ENCODE measurements around the gene EIF3F. TPM values are rescaled to one million over a fixed set of nuclear protein-coding genes. Genes with fewer than 3 reads are reported as not detected.

EIF3F gene
- total and polyA plus RNA-seq, 9 of the 15 experiments (the other 6 are each of a cell fraction or from before 2014, with no cell fraction given), result 50.1 to 259 (median 135) TPM

DNA sequence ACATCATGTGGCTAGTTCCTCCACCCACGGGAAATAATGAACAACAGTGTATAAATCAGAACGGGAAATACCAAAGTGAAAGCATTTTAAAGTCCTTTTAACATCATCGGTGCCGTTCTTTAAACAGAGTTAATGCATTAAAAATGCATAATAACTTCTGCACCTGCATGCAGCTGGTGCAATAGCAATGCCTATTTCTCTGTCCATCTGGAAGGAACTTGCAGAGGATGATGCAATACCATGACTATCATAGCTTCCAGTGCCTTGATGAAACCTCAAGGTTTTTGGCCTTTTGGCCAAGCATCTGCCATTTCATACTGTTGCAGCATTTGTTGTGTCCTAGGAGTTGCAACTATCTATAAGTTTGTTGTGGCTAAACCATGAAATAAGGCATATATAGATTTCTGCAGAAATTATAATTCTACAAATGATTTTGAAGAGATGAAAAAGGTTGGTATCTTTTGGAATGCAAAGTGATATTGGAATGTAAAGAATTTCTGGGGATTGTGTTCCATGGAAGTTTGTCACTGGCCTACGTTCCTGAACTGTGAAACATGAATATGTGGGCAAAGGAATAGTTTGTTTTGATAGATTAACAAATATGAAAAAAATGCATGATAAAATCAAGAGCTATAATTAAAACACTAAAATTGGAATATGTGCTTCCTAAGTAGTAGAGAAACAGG, 9.8 kb upstream of the EIF3F start (continued):
- TF ChIP-seq, protein P1, sequence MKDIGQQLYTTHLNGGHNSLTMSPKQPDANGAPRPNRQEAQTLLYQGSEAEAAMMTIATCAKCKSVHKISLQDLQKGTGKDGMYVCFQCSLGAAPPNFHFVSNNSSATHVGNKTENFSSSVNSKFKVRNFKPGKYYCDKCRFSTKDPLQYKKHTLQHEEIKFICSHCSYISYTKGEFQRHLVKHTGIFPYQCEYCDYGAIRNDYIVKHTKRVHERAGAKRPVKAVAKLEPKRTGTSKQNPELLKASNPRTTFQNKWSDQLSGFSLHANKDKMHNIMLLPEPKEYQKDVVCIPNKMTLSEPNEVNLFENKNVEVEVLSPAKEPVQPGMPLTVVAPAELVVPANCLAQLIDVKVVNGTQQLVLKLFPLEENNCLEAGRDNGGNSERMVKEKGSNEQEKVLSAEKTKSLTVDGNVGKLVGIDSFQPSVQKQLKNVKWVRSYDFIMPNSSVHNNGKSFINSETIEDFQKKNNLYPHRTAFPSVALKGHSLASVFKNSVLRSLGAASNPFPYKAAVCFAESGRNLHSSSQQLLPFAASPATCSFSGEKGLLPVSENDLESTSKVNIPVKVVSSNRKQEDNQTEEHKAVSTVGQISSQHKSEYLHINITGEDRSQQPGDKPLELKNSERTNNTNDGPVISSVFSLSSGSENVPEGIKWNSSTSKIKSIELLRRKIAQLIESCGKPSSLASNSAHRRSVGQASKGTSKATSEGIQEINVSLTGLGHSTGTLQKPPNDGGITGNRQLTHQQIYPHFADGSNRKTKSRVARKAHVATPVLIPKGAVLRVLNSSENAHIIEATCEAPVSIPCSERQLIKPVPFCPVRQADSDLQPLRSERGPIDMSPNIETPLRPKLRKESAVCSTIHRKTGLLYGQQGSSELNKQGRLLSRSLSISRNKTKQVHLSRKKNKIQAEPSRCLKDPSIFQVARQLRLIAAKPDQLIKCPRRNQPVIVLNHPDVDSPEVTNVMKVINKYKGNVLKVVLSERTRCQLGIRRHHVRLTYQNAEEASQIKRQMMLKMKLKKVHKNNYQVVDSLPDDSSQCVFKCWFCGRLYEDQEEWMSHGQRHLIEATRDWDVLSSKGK (CRISPR knock-in tag; IDR thresholded peaks at IDR 0.05), result 0 out of 2 replicates have a peak, but pooled peaks have one; percentile 13
- TF ChIP-seq CBFA2T2 (conservative IDR thresholded peaks at IDR 0.05), result peak; percentile 59; the same call in 1 of the 2 replicates
- TF ChIP-seq EP300 (IDR thresholded peaks at IDR 0.05; ENCODE audit: low read length), result peak; percentile 21; the same call in 1 of the 2 replicates
- TF ChIP-seq CEBPG (CRISPR knock-in tag; IDR thresholded peaks at IDR 0.05), result peak; percentile 96
- peak; percentile 98 for TF ChIP-seq CEBPG (tag; conservative IDR thresholded peaks at IDR 0.05 in 1 of 2, IDR thresholded peaks at IDR 0.05 in 1 of 2)
- 0 out of 2 replicates have a peak, but pooled peaks have one; percentile 47 for TF ChIP-seq MECOM (CRISPR knock-in tag; IDR thresholded peaks at IDR 0.05)
- TF ChIP-seq JUNB (CRISPR knock-in tag; conservative IDR thresholded peaks at IDR 0.05), result 0 out of 2 replicates have a peak, but pooled peaks have one; percentile 19
- TF ChIP-seq CTBP1 (IDR thresholded peaks at IDR 0.05; ENCODE audit: borderline replicate concordance), result peak; percentile 41; the same call in 1 of the 2 replicates
- no peak for TF ChIP-seq ZNF384 (IDR thresholded peaks at IDR 0.05; ENCODE audit: low read depth, low read length)
- TF ChIP-seq KLF13 (tag; IDR thresholded peaks at IDR 0.05; ENCODE audit: borderline replicate concordance, low read depth), result no peak
- TF ChIP-seq, protein P2, sequence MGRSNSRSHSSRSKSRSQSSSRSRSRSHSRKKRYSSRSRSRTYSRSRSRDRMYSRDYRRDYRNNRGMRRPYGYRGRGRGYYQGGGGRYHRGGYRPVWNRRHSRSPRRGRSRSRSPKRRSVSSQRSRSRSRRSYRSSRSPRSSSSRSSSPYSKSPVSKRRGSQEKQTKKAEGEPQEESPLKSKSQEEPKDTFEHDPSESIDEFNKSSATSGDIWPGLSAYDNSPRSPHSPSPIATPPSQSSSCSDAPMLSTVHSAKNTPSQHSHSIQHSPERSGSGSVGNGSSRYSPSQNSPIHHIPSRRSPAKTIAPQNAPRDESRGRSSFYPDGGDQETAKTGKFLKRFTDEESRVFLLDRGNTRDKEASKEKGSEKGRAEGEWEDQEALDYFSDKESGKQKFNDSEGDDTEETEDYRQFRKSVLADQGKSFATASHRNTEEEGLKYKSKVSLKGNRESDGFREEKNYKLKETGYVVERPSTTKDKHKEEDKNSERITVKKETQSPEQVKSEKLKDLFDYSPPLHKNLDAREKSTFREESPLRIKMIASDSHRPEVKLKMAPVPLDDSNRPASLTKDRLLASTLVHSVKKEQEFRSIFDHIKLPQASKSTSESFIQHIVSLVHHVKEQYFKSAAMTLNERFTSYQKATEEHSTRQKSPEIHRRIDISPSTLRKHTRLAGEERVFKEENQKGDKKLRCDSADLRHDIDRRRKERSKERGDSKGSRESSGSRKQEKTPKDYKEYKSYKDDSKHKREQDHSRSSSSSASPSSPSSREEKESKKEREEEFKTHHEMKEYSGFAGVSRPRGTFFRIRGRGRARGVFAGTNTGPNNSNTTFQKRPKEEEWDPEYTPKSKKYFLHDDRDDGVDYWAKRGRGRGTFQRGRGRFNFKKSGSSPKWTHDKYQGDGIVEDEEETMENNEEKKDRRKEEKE (IDR thresholded peaks at IDR 0.05; ENCODE audit: borderline replicate concordance in 1 of 2, control insufficient read depth in 1 of 2, low read depth in 2 of 2, low read length in 1 of 2), result no peak
- TF ChIP-seq MYC (IDR thresholded peaks at IDR 0.05; ENCODE audit: low read depth, low read length), result peak; percentile 49; the same call in 1 of the 2 replicates
- no peak for TF ChIP-seq MYC (CRISPR knock-in tag; IDR thresholded peaks at IDR 0.05; ENCODE audit: borderline replicate concordance, low read depth)
- TF ChIP-seq ZFP1 (CRISPR knock-in tag; IDR thresholded peaks at IDR 0.05), result no peak
- TF ChIP-seq, protein P3, sequence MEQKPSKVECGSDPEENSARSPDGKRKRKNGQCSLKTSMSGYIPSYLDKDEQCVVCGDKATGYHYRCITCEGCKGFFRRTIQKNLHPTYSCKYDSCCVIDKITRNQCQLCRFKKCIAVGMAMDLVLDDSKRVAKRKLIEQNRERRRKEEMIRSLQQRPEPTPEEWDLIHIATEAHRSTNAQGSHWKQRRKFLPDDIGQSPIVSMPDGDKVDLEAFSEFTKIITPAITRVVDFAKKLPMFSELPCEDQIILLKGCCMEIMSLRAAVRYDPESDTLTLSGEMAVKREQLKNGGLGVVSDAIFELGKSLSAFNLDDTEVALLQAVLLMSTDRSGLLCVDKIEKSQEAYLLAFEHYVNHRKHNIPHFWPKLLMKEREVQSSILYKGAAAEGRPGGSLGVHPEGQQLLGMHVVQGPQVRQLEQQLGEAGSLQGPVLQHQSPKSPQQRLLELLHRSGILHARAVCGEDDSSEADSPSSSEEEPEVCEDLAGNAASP (IDR thresholded peaks at IDR 0.05), result no peak
- TF ChIP-seq, protein P4, sequence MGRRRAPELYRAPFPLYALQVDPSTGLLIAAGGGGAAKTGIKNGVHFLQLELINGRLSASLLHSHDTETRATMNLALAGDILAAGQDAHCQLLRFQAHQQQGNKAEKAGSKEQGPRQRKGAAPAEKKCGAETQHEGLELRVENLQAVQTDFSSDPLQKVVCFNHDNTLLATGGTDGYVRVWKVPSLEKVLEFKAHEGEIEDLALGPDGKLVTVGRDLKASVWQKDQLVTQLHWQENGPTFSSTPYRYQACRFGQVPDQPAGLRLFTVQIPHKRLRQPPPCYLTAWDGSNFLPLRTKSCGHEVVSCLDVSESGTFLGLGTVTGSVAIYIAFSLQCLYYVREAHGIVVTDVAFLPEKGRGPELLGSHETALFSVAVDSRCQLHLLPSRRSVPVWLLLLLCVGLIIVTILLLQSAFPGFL (CRISPR knock-in tag; IDR thresholded peaks at IDR 0.05), result no peak
- TF ChIP-seq ZNF584 (CRISPR knock-in tag; IDR thresholded peaks at IDR 0.05; ENCODE audit: low read depth), result 0 out of 2 replicates have a peak, but pooled peaks have one; percentile 34
- TF ChIP-seq NR1H2 (CRISPR knock-in tag; IDR thresholded peaks at IDR 0.05), result no peak

All from K562 (cell line).